COR-L47 (cell line): ENCODE data around the gene ABLIM3.

Source experiments
- DNase-seq: peaks from one replicate; lab custom pipeline; 2025; lab: John Stamatoyannopoulos, UW

The ABLIM3 gene

DNA sequence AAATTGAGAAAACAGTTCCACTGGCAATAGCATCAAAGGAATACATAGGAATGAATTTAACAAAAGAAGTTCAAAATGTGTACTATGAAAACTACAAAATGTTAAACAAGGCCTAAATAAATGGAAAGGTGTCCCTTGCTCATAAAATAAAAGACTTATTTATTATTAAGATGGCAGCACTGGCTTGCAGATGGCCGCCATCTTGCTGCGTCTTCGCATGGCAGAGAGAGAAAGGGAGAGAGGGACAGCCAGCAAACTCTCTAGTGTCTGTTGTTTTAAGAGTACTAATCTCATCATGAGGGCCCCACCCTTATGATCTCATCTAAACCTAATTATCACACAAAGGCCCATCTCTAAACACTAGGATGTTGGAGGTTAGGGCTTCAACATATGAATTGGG is 47.1 kb downstream of the ABLIM3 start:
- DNase-seq, result no peak

- no peak for DNase-seq
Observed at GRCh38 chr5:149195337-149195887, 54.1 kb downstream of the ABLIM3 start.

- DNase-seq, result no peak
Observed at GRCh38 chr5:149195962-149196361, 54.7 kb downstream of the ABLIM3 start.

DNA sequence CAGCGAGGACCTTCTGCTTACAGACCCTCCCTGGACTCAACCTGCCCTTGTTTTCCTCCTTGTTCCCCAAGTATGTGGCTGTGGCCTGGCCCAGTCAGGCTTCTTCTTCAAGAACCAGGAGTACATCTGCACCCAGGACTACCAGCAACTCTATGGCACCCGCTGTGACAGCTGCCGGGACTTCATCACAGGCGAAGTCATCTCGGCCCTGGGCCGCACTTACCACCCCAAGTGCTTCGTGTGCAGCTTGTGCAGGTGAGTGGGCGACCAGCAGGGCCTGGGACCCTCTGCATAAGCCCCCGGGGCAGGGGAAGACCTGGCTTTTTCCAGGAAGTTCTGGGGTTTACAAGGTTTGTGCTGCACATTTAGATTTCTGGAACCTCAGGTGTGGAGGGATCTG is 56.9 kb downstream of the ABLIM3 start:
- DNase-seq, result no peak

DNA sequence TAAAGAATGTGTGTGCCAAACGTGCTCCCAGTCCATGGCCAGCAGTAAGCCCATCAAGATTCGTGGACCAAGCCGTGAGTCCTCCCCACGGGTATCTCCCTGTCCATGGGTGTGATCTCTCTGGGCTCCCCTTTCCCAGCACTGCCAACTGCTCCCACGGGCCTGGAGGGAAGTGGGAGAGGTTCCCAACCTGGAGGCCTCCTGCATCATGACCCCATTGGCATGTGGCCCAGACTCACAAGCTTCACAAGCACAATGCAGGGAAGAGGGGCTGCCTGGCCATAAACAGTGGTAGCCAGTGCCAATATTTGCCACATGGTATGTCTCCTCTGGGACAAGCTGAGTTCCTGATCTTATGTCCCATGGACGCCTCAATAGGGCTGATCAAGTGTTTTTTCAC is 59.1 kb downstream of the ABLIM3 start:
- DNase-seq, result no peak

GRCh38 chr5:149201121-149201637 is 59.9 kb downstream of the ABLIM3 start:
- no peak for DNase-seq

- DNase-seq, result no peak
Observed at GRCh38 chr5:149202910-149203451, 61.7 kb downstream of the ABLIM3 start.

DNA sequence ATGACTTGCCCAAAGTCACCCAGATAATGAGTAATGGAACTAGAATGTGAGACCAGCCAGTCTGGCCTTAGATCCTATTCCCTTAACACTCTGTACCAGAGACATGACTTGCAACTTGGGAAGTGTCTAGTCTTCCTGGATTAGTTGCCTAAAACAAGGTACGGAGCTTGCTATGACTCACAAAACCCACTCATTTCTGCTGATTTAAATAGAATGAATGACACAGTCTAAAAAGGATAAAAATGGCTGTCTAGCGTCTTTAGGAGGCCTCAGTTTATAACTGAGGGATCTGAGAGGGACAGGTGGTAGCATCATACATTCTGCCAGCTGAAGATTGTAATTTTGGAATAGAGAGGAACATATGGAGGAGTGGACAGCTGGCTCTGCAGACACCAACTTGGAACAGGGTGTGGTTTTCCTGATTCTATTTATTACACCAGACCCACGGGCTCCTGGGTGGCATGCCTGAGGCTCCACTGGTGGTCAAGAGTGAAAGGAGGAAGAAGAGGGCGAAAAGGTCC is 62.7 kb downstream of the ABLIM3 start:
- no peak for DNase-seq

DNA sequence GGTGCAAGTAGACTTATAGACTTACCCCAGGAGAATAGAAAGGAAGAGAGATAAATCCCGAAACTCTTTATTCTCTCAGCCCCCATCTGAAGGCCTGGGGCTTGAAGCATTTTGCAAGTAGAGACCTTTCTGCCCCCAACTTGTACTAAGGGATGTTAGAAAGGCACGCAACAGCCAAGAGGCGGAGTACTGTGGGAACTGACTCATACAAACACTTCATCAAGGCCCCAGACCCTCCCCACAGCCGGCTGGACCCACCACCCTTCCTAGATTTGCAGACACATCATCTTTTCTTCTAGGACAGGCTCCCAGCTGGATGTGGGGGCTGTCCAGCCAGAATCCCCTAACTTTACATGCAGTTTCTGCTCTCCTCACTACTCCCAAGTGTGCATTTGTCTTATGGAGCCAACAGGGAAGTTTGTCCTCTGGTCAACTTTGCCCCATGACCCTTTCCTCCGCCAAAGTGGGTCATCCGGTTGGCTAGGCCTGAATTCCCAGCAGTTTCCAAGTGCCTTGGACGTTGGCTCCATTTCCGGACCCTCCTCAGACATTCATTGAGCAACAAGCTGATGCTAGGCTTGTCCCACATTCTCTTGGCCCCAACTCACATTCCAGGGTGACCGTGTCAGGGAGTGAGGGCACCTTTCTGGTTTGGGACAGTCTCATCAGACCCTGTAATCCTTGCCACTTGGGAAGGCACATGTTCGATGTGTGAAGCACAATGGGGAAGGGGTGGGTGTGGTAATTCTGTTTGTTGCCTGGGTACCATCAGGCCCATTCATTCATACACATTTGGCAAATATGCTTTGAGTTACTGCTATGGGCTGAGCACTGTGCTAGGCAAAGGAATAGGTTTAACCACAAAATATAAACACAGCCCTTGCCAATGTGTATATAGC is 64.6 kb downstream of the ABLIM3 start:
- no peak for DNase-seq

- DNase-seq, result no peak
Observed at GRCh38 chr5:149206524-149207141, 65.3 kb downstream of the ABLIM3 start.

- no peak for DNase-seq
Observed at GRCh38 chr5:149207831-149208230, 66.5 kb downstream of the ABLIM3 start.

DNA sequence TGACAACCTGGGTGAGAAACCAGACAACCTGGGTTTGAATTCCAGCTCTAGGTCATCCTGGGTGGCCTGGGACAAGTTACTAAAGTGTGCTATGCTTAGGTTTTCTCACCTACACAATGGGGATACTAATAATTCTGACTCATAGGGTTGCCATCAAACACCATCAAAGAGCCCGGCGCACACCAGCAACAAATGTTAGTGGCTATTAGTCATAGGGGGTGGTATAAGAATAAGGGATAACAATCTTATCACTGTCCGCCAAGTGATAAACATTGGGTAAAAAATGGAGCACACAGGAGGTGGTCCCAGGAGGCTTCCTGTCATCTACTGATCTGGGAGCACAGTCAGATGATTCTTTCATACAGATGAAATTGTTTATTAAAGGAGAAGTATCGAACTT is 68.9 kb downstream of the ABLIM3 start:
- DNase-seq, result no peak

DNA sequence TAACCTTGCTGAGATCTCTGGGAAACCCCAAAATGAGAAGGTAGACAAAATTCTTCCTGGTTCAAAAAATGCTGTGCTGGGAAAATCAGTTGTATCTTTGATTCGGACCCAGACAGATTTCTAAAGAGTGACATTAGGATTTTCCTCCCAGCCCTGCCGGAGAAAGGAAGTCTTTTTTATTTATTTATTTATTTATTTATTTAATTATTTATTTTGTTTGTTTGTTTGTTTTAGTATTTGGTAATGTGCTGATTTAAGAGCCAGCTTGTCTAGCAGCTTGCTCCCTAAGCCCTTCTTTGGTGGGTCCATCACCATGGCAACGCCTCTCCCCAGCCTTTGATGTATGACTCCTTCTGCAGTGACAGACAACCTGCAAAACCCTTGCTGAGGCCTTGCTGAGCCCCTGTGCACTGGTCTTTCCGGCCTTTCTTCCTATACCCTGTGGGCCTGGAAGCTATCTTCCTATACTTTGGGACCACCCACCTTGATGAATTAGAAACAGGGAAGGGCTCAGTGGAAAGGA is 69.7 kb downstream of the ABLIM3 start:
- no peak for DNase-seq

- no peak for DNase-seq
Observed at GRCh38 chr5:149211566-149211965, 70.3 kb downstream of the ABLIM3 start.

GRCh38 chr5:149212198-149212951 is 71.1 kb downstream of the ABLIM3 start:
- no peak for DNase-seq

DNA sequence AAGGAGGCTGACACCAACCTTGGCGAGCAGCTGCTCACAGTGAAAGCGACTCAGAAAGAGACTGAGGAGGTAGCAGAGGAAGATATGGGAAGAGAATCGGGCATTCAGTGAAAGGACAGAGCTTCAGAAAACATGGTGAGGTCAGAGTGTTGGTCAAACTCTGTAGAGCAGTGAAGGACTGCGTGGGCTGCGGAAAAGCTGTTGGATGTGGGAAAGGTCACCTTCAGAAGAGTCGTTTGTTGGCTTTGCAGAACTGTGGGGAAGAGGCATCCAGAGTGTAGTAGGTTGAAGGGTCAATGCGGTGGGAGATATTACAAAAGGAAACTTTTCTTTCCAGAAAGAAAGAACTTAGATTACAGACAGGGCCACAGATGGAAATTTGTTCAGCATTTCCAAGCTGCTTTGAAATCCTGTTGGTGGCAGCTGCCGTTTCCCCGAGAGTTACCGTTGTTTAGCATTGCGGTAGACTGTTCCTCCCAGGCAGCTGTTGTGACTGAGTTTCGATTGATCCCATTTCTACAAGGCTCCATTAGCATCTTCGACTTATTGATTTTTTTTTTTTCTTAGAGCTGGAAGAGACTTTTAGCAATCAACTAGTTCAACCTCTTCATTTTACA is 72.1 kb downstream of the ABLIM3 start:
- no peak for DNase-seq

- no peak for DNase-seq
Observed at GRCh38 chr5:149215478-149216090, 74.3 kb downstream of the ABLIM3 start.

DNA sequence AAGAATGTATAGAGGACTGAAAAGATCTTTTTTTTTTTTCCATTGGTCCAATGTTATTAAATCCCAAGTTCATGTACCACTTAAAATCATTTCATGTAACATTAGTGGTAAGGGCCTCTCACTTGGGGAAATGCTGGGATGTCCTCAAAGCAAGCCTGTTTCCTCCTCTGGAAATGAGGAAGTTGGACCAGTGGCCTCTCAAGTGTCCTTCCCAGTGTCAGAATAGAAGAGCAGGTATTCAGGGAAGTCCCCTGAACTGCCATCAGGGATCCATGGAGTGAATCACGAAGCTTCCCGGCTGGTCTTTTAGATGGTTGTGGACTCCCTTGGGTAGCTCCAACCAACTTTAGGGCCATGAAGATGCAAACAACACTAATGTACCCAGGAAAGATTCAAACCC is 75.2 kb downstream of the ABLIM3 start:
- DNase-seq, result no peak

DNA sequence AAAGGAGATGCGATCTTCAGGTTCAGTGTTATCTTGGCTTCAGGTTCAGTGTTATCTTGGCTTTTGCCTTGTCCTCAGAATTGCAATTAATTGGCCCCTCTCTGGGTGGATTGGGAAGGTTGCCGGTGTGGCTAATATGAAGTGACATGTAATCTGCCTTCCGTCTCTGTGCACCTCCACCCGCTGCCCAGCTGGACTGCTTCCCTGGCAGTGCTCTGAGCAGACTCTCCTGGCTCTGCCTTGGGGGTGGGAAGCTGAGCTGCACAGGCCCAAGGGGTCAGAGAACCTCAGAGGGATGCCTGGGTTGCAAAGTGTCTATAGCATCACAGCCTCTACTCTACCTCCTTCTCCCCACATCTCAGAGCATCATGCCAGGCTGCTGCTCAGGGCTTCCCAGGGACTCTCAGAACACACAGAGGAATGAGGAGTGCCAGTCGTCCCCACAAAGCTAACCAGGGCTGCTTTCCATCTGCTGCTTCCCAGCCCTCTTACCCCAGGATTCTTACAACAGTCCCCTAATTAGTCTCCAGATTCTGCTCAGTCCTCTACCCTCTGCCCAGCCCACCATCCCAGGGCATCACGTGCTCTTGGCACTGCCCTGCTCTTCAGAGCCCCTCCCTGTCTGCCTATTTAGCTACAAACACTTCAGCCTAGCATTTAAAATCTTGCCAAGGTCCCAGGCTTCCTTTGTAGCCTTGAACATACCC is 76.0 kb downstream of the ABLIM3 start:
- DNase-seq, result no peak

GRCh38 chr5:149217803-149218155 is 76.5 kb downstream of the ABLIM3 start:
- no peak for DNase-seq
